Measurements from ENCODE around the gene SCGB1D2.
"Not testable (repeated sequence)": the region's sequence is repeated elsewhere in the genome, so short reads cannot be mapped to it uniquely, and the experiment has no call there.

SCGB1D2 gene, protein sequence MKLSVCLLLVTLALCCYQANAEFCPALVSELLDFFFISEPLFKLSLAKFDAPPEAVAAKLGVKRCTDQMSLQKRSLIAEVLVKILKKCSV

GRCh38 chr11:62242021-62242420, at the start of gene SCGB1D2:
SCGB1D2 (plus strand) TSS chr11:62242239; CDS start chr11:62242308, 69 bp downstream.
- DNase-seq (ENCODE audit: low read depth in 1 of 2, low spot score in 1 of 2): no peak

GRCh38 chr11:62193952-62194351, 48.1 kb upstream of the SCGB1D2 start:
- DNase-seq (ENCODE audit: low read depth in 1 of 2, low spot score in 1 of 2): no peak

- not testable (repeated sequence) for DNase-seq (ENCODE audit: low read depth in 1 of 2, low spot score in 1 of 2)
Observed at GRCh38 chr11:62195010-62195409, 47.0 kb upstream of the SCGB1D2 start.

DNA sequence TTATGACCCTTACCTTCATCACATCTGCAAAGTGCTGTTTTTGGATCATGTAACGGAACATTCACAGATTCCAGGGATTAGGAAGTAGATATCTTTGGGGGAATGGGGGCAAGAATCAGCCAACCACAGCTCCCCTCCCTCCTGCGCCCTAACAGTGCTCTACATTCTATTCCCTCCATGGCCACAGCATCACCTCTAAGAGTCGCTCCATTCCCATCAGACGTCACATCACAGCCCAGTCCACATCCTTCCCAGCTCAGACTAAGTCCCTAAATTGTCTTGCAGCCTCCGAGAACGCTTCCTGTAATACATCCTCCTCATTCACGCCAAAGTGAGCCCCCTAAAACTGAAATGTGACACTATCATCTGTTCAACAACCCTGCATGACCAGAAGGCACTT, 46.1 kb upstream of the SCGB1D2 start:
- no peak for DNase-seq (ENCODE audit: low read depth in 1 of 2, low spot score in 1 of 2)

GRCh38 chr11:62197400-62197799, 44.6 kb upstream of the SCGB1D2 start:
- not testable (repeated sequence) for DNase-seq (ENCODE audit: low read depth in 1 of 2, low spot score in 1 of 2)

DNA sequence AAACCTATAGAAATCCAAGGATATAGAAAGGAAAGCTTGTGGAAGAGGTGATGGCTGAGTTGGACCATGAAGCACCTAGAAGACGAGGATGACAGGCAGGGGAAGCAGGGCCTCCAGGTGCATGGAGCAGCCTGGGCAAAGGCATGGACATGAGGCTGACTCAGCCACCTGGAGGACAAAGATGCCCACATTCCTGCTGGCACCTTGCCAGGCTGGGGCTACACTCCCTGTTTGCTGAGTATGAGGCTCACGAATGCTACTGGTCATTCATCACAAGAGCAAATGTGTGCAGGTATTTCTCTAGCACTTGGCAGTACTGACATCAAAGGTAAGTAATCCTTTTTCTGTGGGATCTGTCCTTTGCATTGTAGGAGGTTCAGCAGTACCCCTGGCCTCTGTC, 40.7 kb upstream of the SCGB1D2 start:
- DNase-seq (ENCODE audit: low read depth in 1 of 2, low spot score in 1 of 2): no peak

DNA sequence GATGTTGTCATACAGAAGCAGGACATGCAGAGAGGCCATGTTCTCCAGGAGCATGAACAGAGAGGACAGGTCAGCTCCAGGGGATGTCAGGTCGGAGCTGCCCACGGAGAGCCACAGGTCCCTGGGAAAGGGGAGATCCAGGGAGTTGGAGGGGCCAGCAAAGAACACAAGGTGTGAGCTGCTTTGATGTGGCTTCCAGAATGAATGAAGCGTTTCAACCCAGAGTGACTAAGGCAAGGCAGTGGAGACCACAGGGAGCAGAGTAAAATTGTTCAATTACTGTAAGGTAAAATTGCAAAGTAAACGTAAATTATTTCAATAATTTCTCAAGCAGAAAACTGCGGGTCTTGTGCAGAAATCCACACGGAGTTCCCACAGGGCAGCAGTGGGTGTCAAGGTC, 39.1 kb upstream of the SCGB1D2 start:
- no peak for DNase-seq (ENCODE audit: low read depth in 1 of 2, low spot score in 1 of 2)

DNA sequence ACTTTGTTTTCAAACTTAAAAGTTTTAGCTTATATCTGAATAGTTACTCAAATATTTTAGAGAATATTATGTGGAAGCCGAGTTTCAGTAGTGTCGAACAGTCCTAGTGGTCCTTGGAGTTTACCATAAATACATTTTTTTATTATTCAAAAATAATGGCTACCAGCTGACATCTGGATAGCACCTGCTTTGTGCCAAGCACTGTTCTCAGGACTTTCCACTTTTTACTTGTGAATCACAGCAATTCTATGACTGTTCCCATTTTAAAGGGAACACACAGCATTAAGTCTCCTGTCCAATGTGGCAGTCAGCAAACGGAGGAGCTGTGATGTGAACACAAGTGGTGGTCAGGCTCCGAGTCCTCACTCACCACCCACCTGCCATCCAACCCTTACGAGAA, 37.6 kb upstream of the SCGB1D2 start:
- DNase-seq (ENCODE audit: low read depth in 1 of 2, low spot score in 1 of 2): no peak

GRCh38 chr11:62205441-62205840, 36.6 kb upstream of the SCGB1D2 start:
- no peak for DNase-seq (ENCODE audit: low read depth in 1 of 2, low spot score in 1 of 2)

GRCh38 chr11:62206276-62207066, 35.6 kb upstream of the SCGB1D2 start:
- not testable (repeated sequence) for DNase-seq (ENCODE audit: low read depth in 1 of 2, low spot score in 1 of 2)

- no peak for DNase-seq (ENCODE audit: low read depth in 1 of 2, low spot score in 1 of 2)
Observed at GRCh38 chr11:62208785-62209144, 33.3 kb upstream of the SCGB1D2 start.

DNA sequence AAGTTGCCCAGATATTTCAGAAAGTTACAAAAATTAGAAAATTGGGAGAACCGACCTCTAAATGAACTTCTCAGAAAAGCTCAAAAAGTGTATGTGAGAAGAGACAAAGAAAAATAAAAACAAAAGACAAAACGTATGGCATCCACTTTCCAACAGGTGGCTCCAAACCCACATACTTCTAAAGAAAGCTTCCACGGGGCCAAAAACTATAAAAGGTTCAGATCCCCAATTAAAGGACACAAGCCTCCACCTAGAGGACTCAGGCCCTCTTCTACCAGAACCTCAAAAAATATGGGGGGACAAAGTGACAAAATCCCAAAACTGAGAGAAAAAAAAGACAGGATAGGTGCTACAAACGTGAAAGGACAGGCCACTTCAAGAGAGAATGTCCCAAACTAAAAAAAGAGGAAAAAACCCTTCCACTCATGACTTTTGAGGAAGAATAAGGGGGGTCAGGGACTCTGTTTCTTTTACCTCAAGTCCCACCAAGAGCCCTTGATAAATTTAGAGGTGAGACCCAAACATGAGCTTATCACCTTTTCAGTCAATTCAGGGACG, 24.8 kb upstream of the SCGB1D2 start:
- no peak for DNase-seq (ENCODE audit: low read depth in 1 of 2, low spot score in 1 of 2)

DNA sequence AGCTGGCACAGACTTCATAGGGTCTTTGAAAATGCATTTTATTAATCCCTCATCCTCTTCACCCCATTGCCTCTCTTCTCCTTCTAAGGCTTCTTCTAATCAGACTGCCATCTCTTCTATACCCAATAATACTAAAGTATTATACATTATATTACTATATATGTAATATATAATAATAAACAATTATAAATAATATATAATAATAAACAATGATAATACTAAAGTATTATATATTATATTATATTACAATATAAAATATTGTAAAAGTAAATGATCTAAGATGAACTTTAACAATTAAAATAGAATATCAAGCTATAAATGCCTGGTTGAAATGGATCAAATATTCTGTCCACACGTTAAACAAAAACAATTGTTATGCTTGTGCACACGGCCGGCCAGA, 20.5 kb upstream of the SCGB1D2 start:
- DNase-seq (ENCODE audit: low read depth in 1 of 2, low spot score in 1 of 2): no peak

GRCh38 chr11:62223095-62223494, 18.9 kb upstream of the SCGB1D2 start:
- no peak for DNase-seq (ENCODE audit: low read depth in 1 of 2, low spot score in 1 of 2)

- DNase-seq (ENCODE audit: low read depth in 1 of 2, low spot score in 1 of 2): no peak
Observed at GRCh38 chr11:62233730-62234129, 8.3 kb upstream of the SCGB1D2 start.

DNA sequence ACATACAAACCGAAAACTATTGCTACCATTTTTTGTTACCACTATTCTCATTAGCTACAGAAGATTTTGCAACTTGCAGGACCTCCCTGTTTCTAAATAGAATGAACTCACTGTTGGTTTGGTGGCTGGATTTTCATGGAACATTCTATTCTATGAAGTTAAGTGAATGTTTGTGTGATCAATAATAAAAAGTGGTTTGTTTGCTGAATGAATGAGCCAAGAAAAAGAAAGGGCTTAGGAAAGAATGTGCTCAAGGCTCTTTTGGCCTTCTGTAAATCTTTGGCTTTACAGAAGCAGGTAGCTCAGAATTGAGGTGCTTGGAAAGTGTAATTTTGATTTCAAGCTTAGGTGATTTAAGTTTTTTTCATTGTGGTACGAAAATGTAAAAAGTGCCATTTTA, 5.9 kb upstream of the SCGB1D2 start:
- DNase-seq (ENCODE audit: low read depth in 1 of 2, low spot score in 1 of 2): no peak

DNA sequence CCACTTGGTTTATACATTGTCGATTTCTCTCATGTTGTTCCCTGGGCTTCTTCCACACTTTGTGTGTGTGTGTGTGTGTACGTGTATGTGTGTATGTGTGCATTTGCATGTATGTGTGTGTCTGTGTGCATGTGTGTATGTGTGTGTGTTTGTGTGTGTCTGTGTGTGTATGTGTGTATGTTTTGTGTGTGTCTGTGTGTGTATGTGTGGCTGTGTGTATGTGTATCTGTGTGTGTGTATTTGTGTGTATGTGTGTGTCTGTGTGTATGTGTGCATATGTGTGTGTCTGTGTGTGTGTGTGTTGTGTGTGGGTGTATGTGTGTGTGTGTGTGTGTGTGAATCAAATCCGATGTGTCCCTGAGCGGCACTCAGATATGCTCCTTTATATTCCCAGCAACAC, 4.5 kb upstream of the SCGB1D2 start:
- no peak for DNase-seq (ENCODE audit: low read depth in 1 of 2, low spot score in 1 of 2)

GRCh38 chr11:62238151-62238550, 3.9 kb upstream of the SCGB1D2 start:
- no peak for DNase-seq (ENCODE audit: low read depth in 1 of 2, low spot score in 1 of 2)

DNA sequence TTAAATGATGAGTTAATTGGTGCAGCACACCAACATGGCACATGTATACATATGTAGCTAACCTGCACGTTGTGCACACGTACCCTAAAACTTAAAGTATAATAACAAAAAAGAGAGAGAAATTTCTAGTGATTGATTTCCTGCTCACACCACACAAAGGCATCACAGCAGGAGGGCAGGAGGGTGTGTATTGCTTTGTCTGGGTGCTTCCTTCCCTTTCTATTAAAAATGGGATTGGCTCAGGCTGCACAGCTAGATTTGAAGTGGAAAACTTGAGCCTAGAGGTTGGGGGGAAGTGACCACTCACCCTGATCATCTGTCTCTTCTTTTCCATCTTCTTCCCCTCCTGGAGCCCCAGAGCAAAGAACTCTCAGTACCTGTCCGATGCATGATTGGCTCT, 944 bp upstream of the SCGB1D2 start:
- DNase-seq (ENCODE audit: low read depth in 1 of 2, low spot score in 1 of 2): no peak

DNA sequence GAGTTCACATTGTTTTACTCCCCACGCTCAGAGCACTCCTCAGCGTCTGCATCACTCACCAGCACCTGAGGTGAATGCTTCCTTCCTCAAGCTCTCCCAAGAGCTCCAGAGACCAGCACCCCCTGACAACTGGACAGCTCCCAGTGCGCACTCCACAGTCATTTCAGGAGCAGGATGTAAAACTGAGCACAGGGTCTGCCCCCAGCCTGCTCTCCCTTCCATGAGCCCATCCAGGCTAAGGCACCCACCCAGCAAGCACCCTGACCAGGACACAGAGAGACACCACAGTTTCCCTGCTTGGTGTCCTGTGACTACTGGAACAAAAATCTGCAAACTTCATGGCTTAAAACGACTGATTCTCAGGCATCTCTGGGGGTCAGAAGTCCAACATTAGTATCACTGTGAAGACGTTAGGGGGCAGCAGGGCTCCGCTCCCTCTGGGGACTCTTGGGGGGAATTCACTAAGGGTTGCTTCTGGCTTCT, 3.3 kb downstream of the SCGB1D2 start:
- DNase-seq (ENCODE audit: low read depth in 1 of 2, low spot score in 1 of 2): no peak

- no peak for DNase-seq (ENCODE audit: low read depth in 1 of 2, low spot score in 1 of 2)
Observed at GRCh38 chr11:62251698-62252097, 9.7 kb downstream of the SCGB1D2 start.

GRCh38 chr11:62253999-62254542, 12.0 kb downstream of the SCGB1D2 start:
- DNase-seq (ENCODE audit: low read depth in 1 of 2, low spot score in 1 of 2): no peak
